Spleen (tissue), 11 donors: ENCODE measurements around the gene HS6ST2. TPM values are rescaled to one million over a fixed set of nuclear protein-coding genes. Genes with fewer than 3 reads are reported as not detected.

ENCODE experiments used
- DNase-seq: peaks from one replicate; pipeline ENCODE4 v3.0.0-alpha.2; 2020
- H3K27ac ChIP-seq, 8 donors: fragments of 200-600 bp; sonication (generic) in 7 of 8; 1 replicate in 4 of 8; 2 replicates in 4 of 8; pipeline versions ENCODE4 v1.5.0 to v1.8.0; 2016 to 2021; ENCODE audit warnings: inconsistent platforms in 4 of 8, mild to moderate bottlenecking in 4 of 8, moderate library complexity in 1 of 8
- H3K27me3 ChIP-seq, 7 donors: fragments of 200-600 bp; sonication (generic) in 6 of 7; replicated peaks in 1 of 7; 1 replicate in 4 of 7; 2 replicates in 3 of 7; pipeline versions ENCODE4 v1.5.0 to v1.8.0; 2016 to 2021; ENCODE audit warnings: inconsistent platforms in 3 of 7, mild to moderate bottlenecking in 1 of 7
- H3K36me3 ChIP-seq, 6 donors: fragments of 200-600 bp; sonication (generic) in 5 of 6; 1 replicate in 4 of 6; 2 replicates in 2 of 6; pipeline versions ENCODE4 v1.5.0 to v1.8.0; 2016 to 2021; ENCODE audit warnings: inconsistent platforms in 2 of 6
- H3K4me1 ChIP-seq, 6 donors: fragments of 200-600 bp; sonication (generic) in 5 of 6; 1 replicate in 3 of 6; 2 replicates in 3 of 6; pipeline versions ENCODE4 v1.5.0 to v1.8.0; 2016 to 2021; ENCODE audit warnings: inconsistent platforms in 3 of 6
- H3K4me3 ChIP-seq, 8 donors: fragments of 200-600 bp; sonication (generic) in 7 of 8; 1 replicate in 4 of 8; 2 replicates in 4 of 8; pipeline versions ENCODE4 v1.5.0 to v1.8.0; 2016 to 2021; ENCODE audit warnings: inconsistent platforms in 4 of 8, mild to moderate bottlenecking in 4 of 8, moderate library complexity in 2 of 8
- H3K9me3 ChIP-seq, 8 donors: fragments of 200-600 bp; sonication (generic) in 7 of 8; 1 replicate in 4 of 8; 2 replicates in 4 of 8; pipeline versions ENCODE4 v1.5.0 to v1.8.0; 2016 to 2021; ENCODE audit warnings: inconsistent platforms in 4 of 8
- CTCF ChIP-seq, 11 experiments: fragments of 200-600 bp in 7 of 11; fragments of 450-650 bp in 4 of 11; sonication (generic) in 4 of 11; IDR thresholded peaks in 8 of 11; conservative IDR thresholded peaks in 3 of 11; 1 replicate in 7 of 11; 2 replicates in 4 of 11; pipeline versions ENCODE4 v1.4.0 to v1.8.0; 2016 to 2021; ENCODE audit warnings: antibody characterized with exemption in 11 of 11, inconsistent platforms in 4 of 11, mild to moderate bottlenecking in 1 of 11
- POLR2A ChIP-seq, 3 donors: fragments of 450-650 bp; IDR thresholded peaks; one replicate each; pipeline ENCODE4 v1.5.1; 2017; ENCODE audit warnings: antibody characterized with exemption in 3 of 3, mild to moderate bottlenecking in 1 of 3
- POLR2AphosphoS5 ChIP-seq, 3 donors: sonication (generic); formaldehyde crosslinking; IDR thresholded peaks; one replicate each; pipeline ENCODE4 v1.5.1; 2017; ENCODE audit warnings: antibody characterized with exemption in 3 of 3
- WGBS, 5 donors: extraction: QIAGEN DNeasy Blood & Tissue Kit in 3 of 5; methylation state at CpG; one replicate each; pipeline versions ENCODE4 v1.1.5 to v1.1.7; 2013 to 2018; 5-methylcytosine and 5-hydroxymethylcytosine counted together
- intact Hi-C: fragments of 100-400 bp; cut with DNase I; formaldehyde crosslinking; loops from one replicate; pipeline ENCODE4 v1.15.0; 2023; ENCODE audit warnings: low total_unique reads
- polyA plus RNA-seq, 3 donors: library from polyadenylated mRNA; stranded (reverse); fragments of 200-250 nt; gene quantifications; one replicate each; pipeline ENCODE4 v1.2.1, GENCODE V29; 2013
- total RNA-seq, 7 donors: library from RNA; depleted of rRNA in 3 of 7; stranded (reverse); fragments of >200 nt in 3 of 7; fragmentation: NEBNext Ultra II Directional in 4 of 7; extraction: Animal tissue kit (Norgen Biotek cat#: 25700) in 4 of 7; gene quantifications; one replicate each; pipeline versions ENCODE4 v1.1.0 to v1.2.1, GENCODE V29; 2016 to 2021
- donor health status: healthy with polysubstance abuse.
- donor health status: DM: no; HTN: no; CAD: no; lungs with moderate emphysema.
- donor health status: DM: no; HTN: no; CAD: no.
- donor health status: Bipolar disorder and iron deficiency.
- donor health status: healthy.
- donor health status: DM: no; HTN: no; CAD: no.
- donor health status: DM: yes; HTN: yes; CAD: no.

Gene HS6ST2
- total and polyA plus RNA-seq, 10 donors = 0.02 to 0.20 (median 0.09) TPM; not detected in 7

DNA sequence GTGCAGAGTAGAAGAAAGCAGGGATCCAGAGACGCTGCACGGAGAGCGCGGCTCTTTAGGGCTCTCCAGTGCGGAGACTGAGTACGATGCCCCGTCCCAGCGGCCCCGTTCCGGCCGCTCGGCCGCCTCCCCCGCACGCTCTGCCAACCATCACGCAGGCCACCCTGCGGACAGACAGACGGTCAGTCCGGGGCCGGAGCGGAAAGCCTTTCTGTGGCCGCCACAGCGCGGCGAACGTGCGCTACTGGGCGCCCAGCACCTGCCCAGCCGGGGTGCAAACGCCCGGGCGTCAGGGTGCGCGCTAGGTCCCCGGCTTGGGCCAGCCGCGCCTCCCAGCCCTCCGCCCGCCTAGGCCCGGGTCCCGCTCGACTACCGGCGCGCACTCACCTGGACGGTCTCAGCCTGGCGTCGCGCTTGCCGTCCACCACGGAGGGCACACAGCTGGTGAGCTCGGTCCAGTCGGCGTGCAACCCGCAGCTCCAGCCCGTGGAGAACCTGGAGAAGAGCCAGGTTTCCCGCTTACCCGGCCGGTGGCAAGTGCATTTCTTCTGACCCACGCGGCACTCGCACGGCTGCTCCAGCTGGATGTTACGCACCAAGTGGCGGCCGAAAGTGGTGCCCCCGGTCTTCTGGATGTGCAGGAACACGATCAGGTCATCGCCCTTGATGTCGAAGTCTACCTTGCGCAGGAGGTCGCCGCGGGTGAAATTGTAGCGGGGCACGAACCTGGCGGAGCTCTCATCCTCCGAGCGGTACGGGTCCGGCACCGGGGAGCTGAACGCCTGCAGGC lies 1.8 kb downstream of the HS6ST2 start:
- Histone ChIP-seq H3K9me3 (no peaks in the 10 kb centered on the region), H3K36me3 (no peaks in the 10 kb centered on the region), H3K27ac (no peak overlapping the region), H3K4me3 (peak overlapping the region in 6 of 8 donors; percentile 21 to 64 (median 26)), H3K4me1 (peaks cover 0 to 28% (median 17%) of the 10 kb centered on the region in 6 donors), H3K27me3 (peaks cover 0 to 57% (median 41%) of the 10 kb centered on the region in 7 donors)
- WGBS, 5 donors = 3 to 39% (median 10%) methylated on average over 34 to 83 of the region's 83 CpGs
- TF ChIP-seq POLR2A (IDR thresholded peaks at IDR 0.05) (no peak), POLR2AphosphoS5 (IDR thresholded peaks at IDR 0.05) (no peak), CTCF (IDR thresholded peaks at IDR 0.05 in 8 of 11, conservative IDR thresholded peaks at IDR 0.05 in 3 of 11) (no peak)
- intact Hi-C loops = no loop called here
- peak; percentile 70 for DNase-seq

GRCh38 chrX:132955690-132956089 lies 2.7 kb downstream of the HS6ST2 start:
- no peak overlapping the region for H3K27ac ChIP-seq
- intact Hi-C loops = no loop called here
- WGBS, 5 donors = 38 to 50% (median 47%) methylated on average over 6 to 11 of the region's 11 CpGs
- peaks cover 0 to 54% (median 41%) of the 10 kb centered on the region in 7 donors for H3K27me3 ChIP-seq
- H3K4me1 ChIP-seq = peaks cover 0 to 28% (median 17%) of the 10 kb centered on the region in 6 donors
- H3K9me3 ChIP-seq = no peaks in the 10 kb centered on the region
- DNase-seq = no peak
- no peaks in the 10 kb centered on the region for H3K36me3 ChIP-seq
- no peak overlapping the region for H3K4me3 ChIP-seq
- TF ChIP-seq POLR2AphosphoS5 (IDR thresholded peaks at IDR 0.05) = no peak
- no peak for TF ChIP-seq CTCF (IDR thresholded peaks at IDR 0.05 in 8 of 11, conservative IDR thresholded peaks at IDR 0.05 in 3 of 11)
- TF ChIP-seq POLR2A (IDR thresholded peaks at IDR 0.05) = no peak

DNA sequence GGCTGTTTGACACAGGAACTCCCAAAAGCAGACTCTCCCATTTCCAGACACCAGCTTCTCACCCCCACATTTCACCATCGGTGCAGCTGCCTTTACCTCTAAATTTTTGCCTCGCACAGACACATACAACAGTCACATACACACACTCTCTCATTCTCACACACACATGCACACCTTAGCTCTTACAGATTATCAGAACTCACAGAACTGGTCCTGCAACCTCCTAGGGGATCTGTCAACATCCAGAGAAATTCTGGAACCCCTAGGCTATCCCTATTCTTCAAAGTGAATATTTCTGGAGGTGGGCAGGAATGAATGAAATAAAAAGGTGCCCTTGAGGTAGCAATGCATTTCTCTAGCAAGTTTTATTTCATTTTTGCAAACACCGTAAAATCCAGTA lies 4.1 kb downstream of the HS6ST2 start:
- H3K36me3 ChIP-seq = no peaks in the 10 kb centered on the region
- peaks cover 0 to 42% (median 32%) of the 10 kb centered on the region in 7 donors for H3K27me3 ChIP-seq
- no peak for DNase-seq
- peaks cover 0 to 28% (median 17%) of the 10 kb centered on the region in 6 donors for H3K4me1 ChIP-seq
- no peaks in the 10 kb centered on the region for H3K9me3 ChIP-seq
- intact Hi-C loops = no loop called here
- H3K4me3 ChIP-seq = no peak overlapping the region
- WGBS, 5 donors = 82 to 94% (median 94%) methylated on average over 2 to 3 of the region's 3 CpGs
- H3K27ac ChIP-seq = no peak overlapping the region
- TF ChIP-seq POLR2A (IDR thresholded peaks at IDR 0.05) = no peak

- WGBS, 5 donors = 65 to 95% (median 82%) methylated on average over 4 to 7 of the region's 7 CpGs
- H3K4me1 ChIP-seq = peaks cover 0 to 22% (median 15%) of the 10 kb centered on the region in 6 donors
- H3K36me3 ChIP-seq = no peaks in the 10 kb centered on the region
- no peak overlapping the region for H3K27ac ChIP-seq
- H3K27me3 ChIP-seq = peaks cover 0 to 32% (median 23%) of the 10 kb centered on the region in 7 donors
- H3K4me3 ChIP-seq = no peak overlapping the region
- TF ChIP-seq POLR2AphosphoS5 (IDR thresholded peaks at IDR 0.05) (no peak), POLR2A (IDR thresholded peaks at IDR 0.05) (no peak), CTCF (IDR thresholded peaks at IDR 0.05 in 8 of 11, conservative IDR thresholded peaks at IDR 0.05 in 3 of 11) (no peak)
- intact Hi-C loops = no loop called here
- H3K9me3 ChIP-seq = no peaks in the 10 kb centered on the region
- no peak for DNase-seq
Measured at GRCh38 chrX:132953354-132953753, 5.1 kb downstream of the HS6ST2 start.
